Activated naive CD8-positive, alpha-beta T cell treated with anti-CD3 and anti-CD28 coated beads, Interleukin-2, amount 50 U/mL, for 24 hours (primary cell): ENCODE results near the gene ADAMTS2.

Experiments used
- ATAC-seq: fragments of 150-1000 bp; cut with Tn5 transposase; one replicate; pipeline ENCODE4 v1.10.0; 2021
- DNase-seq: peaks from one replicate; pipeline ENCODE4 v3.0.0; 2021
- H3K27ac Mint-ChIP-seq: one replicate; pipeline ENCODE4 v1.8.0; 2021; ENCODE audit warnings: mild to moderate bottlenecking, mixed read lengths
- H3K27me3 Mint-ChIP-seq: one replicate; pipeline ENCODE4 v1.8.0; 2021; ENCODE audit warnings: mixed read lengths
- H3K36me3 Mint-ChIP-seq: one replicate; pipeline ENCODE4 v1.8.0; 2021; ENCODE audit warnings: low read depth, mixed read lengths
- H3K4me1 Mint-ChIP-seq: one replicate; pipeline ENCODE4 v1.8.0; 2021; ENCODE audit warnings: mixed read lengths
- H3K4me3 Mint-ChIP-seq: one replicate; pipeline ENCODE4 v1.8.0; 2021; ENCODE audit warnings: mild to moderate bottlenecking, moderate library complexity, mixed read lengths
- H3K9me3 Mint-ChIP-seq: one replicate; pipeline ENCODE4 v1.8.0; 2021; ENCODE audit warnings: mixed read lengths

Gene ADAMTS2

DNA sequence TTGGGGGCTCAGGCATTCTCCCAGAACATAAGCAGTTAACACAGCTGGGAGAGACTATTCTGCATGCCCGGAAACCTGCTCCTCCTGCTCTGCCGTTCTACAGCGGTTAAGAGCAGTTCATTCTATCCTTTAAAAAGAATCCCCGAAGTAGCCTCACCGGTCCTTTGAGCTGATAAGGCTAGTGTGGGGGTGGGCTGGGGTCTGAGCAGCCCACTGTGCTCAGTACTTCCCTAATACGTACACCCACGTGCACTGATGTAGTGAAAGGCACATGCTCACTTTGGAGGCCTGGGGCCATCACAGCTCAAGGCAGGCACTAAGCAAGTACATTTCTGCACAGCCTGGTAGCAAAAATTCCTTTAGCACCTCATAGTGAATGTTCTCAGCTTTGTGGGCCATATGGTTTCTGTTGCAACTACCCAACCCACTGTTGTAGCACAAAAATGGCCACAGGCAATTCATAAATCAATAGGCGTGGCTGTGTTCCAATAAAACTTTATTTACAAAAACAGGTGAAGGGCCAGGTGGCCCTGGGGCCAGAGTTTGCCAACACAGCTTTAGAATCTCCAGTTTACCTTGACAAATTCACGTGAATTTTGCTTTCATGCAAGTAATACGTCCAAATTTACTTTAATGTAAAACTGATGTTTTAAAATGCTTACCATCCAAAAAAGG lies 148.7 kb downstream of the ADAMTS2 start:
- Mint-ChIP-seq H3K4me1 (no peaks in the 10 kb centered on the region), H3K27ac (no peak overlapping the region), H3K36me3 (no peaks in the 10 kb centered on the region), H3K4me3 (no peak overlapping the region), H3K9me3 (no peaks in the 10 kb centered on the region), H3K27me3 (no peaks in the 10 kb centered on the region)
- DNase-seq (no peak), ATAC-seq (no peak)

- DNase-seq (no peak), ATAC-seq (no peak)
- Mint-ChIP-seq H3K4me3 (no peak overlapping the region), H3K27ac (no peak overlapping the region), H3K27me3 (no peaks in the 10 kb centered on the region), H3K4me1 (no peaks in the 10 kb centered on the region), H3K36me3 (no peaks in the 10 kb centered on the region), H3K9me3 (no peaks in the 10 kb centered on the region)
Measured at GRCh38 chr5:179195561-179196404, 149.5 kb downstream of the ADAMTS2 start.

- H3K4me1 Mint-ChIP-seq = no peaks in the 10 kb centered on the region
- H3K27ac Mint-ChIP-seq = no peak overlapping the region
- H3K27me3 Mint-ChIP-seq = no peaks in the 10 kb centered on the region
- H3K9me3 Mint-ChIP-seq = no peaks in the 10 kb centered on the region
- DNase-seq (no peak), ATAC-seq (no peak)
- H3K4me3 Mint-ChIP-seq = no peak overlapping the region
- H3K36me3 Mint-ChIP-seq = no peaks in the 10 kb centered on the region
Measured at GRCh38 chr5:179194941-179195381, 150.3 kb downstream of the ADAMTS2 start.

DNA sequence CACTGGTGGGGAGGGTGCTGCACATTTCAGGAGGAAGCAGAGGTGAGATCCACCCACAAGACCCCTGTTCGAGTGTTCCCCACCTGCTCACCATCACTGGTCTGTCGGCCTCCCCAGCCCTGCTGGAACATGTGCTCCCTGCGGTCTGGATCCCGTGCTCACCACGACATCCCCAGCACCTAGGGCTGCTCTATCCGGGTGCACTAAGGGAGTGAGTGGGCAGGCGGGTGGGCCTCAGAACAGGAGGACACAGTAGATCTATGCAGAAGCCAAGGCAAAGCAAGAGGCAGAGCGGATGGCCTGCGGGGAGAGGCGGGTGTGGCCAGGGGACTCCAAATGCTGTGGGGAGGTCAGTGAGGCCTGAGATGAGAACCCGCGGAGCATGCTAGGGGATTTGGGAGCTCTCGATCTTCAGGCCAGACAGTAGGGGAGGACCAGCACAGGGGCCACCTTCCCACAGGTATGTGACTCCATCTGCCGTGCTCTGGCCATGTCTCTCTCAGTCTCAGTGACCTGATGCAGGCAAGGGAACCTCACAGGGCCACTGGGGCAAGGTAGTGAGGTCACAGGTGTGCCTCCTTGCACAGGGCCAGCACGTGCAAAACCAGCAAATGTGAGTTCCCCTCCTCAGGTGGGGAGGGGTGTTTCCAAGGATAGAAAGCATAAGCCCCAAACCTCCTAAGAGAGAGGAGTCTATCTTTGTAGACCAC lies 150.9 kb downstream of the ADAMTS2 start:
- DNase-seq = no peak
- Mint-ChIP-seq H3K9me3 (no peaks in the 10 kb centered on the region), H3K27me3 (no peaks in the 10 kb centered on the region), H3K4me3 (no peak overlapping the region), H3K27ac (no peak overlapping the region), H3K4me1 (no peaks in the 10 kb centered on the region), H3K36me3 (no peaks in the 10 kb centered on the region)
- ATAC-seq = no peak

DNA sequence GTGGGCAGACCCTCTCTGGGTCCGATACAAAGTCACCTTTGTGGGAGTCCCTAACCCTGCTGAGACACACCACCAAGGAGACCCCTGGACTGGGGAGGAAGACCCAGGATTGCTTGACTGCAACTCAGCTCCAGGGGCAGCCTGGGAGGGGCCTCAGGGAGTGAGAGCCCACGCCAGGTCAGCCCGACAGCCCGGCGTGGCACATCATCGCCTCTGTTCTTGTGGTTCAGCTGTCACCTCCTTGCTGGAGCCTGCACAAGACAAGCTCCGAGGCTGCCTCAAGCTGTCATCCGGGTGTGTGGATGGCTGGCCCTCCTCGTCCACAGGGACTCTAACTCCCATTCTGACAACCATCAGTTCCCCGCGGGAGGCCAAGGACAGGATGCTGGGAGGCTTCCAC lies 151.5 kb downstream of the ADAMTS2 start:
- Mint-ChIP-seq H3K36me3 (no peaks in the 10 kb centered on the region), H3K27ac (no peak overlapping the region), H3K27me3 (no peaks in the 10 kb centered on the region), H3K4me3 (no peak overlapping the region), H3K9me3 (no peaks in the 10 kb centered on the region), H3K4me1 (no peaks in the 10 kb centered on the region)
- DNase-seq (no peak), ATAC-seq (no peak)

DNA sequence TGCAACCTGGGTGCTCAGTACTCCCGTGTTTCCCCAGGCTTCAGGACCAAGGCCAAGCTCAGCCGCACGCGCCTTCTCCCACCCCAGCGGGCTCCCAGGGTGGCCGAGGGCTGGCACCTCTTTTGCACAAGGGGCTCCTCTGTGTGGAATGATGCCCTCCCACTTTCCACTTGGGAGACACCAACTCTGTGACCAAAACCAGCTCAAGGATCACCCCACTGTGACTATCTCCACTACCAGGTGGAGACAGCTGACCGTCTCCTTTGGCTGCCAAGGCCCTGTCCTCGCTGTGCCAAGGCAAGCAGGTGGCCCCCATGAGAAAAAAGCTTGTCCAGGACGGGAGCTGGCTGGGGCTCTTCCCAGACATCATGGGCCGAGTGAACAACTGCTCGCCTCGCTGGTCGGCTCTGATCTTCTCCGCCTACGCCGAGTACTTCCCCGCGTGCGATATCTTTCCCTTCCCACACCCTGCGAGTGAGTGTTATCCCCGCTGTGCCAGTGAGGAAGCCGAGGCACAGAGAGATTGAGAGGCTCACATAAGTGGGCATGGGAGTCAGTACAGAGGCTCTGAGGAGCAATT lies 152.3 kb downstream of the ADAMTS2 start:
- no peaks in the 10 kb centered on the region for H3K4me1 Mint-ChIP-seq
- no peaks in the 10 kb centered on the region for H3K27me3 Mint-ChIP-seq
- no peak overlapping the region for H3K27ac Mint-ChIP-seq
- DNase-seq (no peak), ATAC-seq (no peak)
- H3K4me3 Mint-ChIP-seq = no peak overlapping the region
- no peaks in the 10 kb centered on the region for H3K36me3 Mint-ChIP-seq
- no peaks in the 10 kb centered on the region for H3K9me3 Mint-ChIP-seq

- DNase-seq (no peak), ATAC-seq (no peak)
- Mint-ChIP-seq H3K4me3 (no peak overlapping the region), H3K27ac (no peak overlapping the region), H3K4me1 (no peaks in the 10 kb centered on the region), H3K27me3 (no peaks in the 10 kb centered on the region), H3K9me3 (no peaks in the 10 kb centered on the region), H3K36me3 (no peaks in the 10 kb centered on the region)
Measured at GRCh38 chr5:179192185-179192890, 152.9 kb downstream of the ADAMTS2 start.

GRCh38 chr5:179191506-179192184 lies 153.6 kb downstream of the ADAMTS2 start:
- no peak overlapping the region for H3K27ac Mint-ChIP-seq
- no peaks in the 10 kb centered on the region for H3K9me3 Mint-ChIP-seq
- DNase-seq (no peak), ATAC-seq (peak; percentile 8)
- no peaks in the 10 kb centered on the region for H3K27me3 Mint-ChIP-seq
- no peaks in the 10 kb centered on the region for H3K4me1 Mint-ChIP-seq
- no peak overlapping the region for H3K4me3 Mint-ChIP-seq
- H3K36me3 Mint-ChIP-seq = no peaks in the 10 kb centered on the region

GRCh38 chr5:179190851-179191505 lies 154.3 kb downstream of the ADAMTS2 start:
- no peak for DNase-seq
- H3K4me1 Mint-ChIP-seq = no peaks in the 10 kb centered on the region
- H3K36me3 Mint-ChIP-seq = no peaks in the 10 kb centered on the region
- no peak for ATAC-seq
- no peak overlapping the region for H3K4me3 Mint-ChIP-seq
- H3K27me3 Mint-ChIP-seq = no peaks in the 10 kb centered on the region
- no peak overlapping the region for H3K27ac Mint-ChIP-seq
- H3K9me3 Mint-ChIP-seq = no peaks in the 10 kb centered on the region

GRCh38 chr5:179188636-179189035 lies 156.6 kb downstream of the ADAMTS2 start:
- Mint-ChIP-seq H3K27ac (no peak overlapping the region), H3K27me3 (no peaks in the 10 kb centered on the region), H3K4me3 (no peak overlapping the region), H3K9me3 (no peaks in the 10 kb centered on the region), H3K4me1 (no peaks in the 10 kb centered on the region), H3K36me3 (no peaks in the 10 kb centered on the region)
- DNase-seq (no peak), ATAC-seq (no peak)

GRCh38 chr5:179187681-179188575 lies 157.3 kb downstream of the ADAMTS2 start:
- no peaks in the 10 kb centered on the region for H3K27me3 Mint-ChIP-seq

DNA sequence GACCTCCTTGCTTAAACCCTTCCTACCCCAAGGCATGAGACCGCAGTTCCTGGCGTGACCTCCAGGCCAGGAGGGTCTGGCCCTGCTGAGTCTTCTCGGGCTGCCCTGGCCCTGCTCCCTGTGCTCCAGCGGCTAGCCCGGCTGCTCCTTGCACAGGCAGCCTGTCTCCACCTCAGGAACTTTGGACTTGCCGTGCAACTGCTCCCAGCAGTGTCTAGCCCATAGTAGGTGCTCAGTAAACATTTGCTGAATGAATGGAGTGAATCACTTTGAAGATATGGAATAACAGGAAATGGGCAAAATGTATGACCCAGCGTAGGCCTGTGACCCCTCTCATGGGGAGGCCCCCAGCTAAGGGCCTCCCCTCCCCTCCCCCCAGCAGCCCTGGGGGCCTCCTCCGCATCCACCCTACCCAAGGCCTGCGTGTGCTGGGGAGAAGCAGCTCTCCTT lies 158.0 kb downstream of the ADAMTS2 start:
- no peak for DNase-seq
- no peaks in the 10 kb centered on the region for H3K27me3 Mint-ChIP-seq
- H3K4me1 Mint-ChIP-seq = peaks cover under 1% of the 10 kb centered on the region
- H3K36me3 Mint-ChIP-seq = no peaks in the 10 kb centered on the region
- no peak for ATAC-seq
- H3K27ac Mint-ChIP-seq = no peak overlapping the region
- H3K4me3 Mint-ChIP-seq = no peak overlapping the region
- no peaks in the 10 kb centered on the region for H3K9me3 Mint-ChIP-seq

More at GRCh38 chr5:179187681-179188575, 157.3 kb downstream of the ADAMTS2 start:
- DNase-seq (no peak), ATAC-seq (no peak)
- Mint-ChIP-seq H3K9me3 (no peaks in the 10 kb centered on the region), H3K36me3 (no peaks in the 10 kb centered on the region), H3K4me3 (no peak overlapping the region), H3K27ac (no peak overlapping the region), H3K4me1 (no peaks in the 10 kb centered on the region)
